Activated CD4-positive, alpha-beta T cell treated with anti-CD3 and anti-CD28 coated beads, Interleukin-2, Interleukin-4, amounts not matched to agents 100 ng/mL and 50 ng/mL, durations not matched to agents 16 hours and 8 hours (primary cell): ENCODE data around the gene TMEM214.

Experiments
- DNase-seq: peaks from one replicate; pipeline ENCODE4 v3.0.0-alpha.2; 2020; ENCODE audit warnings: low spot score

The TMEM214 gene

DNA sequence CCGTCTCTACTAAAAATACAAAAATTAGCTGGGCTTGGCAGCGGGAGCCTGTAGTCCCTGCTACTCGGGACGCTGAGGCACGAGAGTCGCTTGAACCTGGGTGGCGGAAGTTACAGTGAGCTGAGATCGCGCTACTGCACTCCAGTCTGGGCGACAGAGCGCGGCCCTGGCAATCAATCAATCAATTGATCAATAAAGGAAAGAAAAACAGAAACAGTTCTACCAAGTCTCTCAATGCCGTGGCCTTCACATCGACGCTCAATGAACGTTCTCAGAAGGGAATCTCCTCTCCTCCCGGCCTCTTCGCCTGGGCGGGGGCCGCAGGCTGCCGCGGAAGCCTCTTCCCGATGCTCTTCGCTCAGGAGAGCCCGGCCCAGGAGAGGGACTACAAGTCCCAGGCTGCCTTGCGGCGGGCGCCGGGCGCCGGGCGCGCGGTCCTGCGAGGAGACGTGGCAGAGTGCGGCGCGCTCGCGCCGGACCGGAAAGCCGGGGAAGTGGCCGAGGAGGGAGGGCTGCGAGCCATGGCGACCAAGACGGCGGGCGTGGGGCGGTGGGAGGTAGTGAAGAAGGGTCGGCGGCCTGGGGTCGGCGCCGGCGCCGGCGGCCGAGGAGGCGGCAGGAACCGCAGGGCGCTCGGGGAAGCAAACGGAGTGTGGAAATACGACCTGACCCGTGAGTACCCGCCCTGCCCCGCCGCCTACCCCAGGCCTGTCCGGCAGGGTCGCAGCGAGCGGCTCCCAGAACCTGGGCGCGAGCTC lies at the start of gene TMEM214:
Gene TMEM214, plus strand, starts transcription at position 471 of the 758 bp plus-strand sequence. Its CDS starts 51 bp downstream, at position 522.
- peak; percentile 90 for DNase-seq

- no peak for DNase-seq
Observed at GRCh38 chr2:26983746-26984145, 49.0 kb upstream of the TMEM214 start.

GRCh38 chr2:26985807-26986206 lies 47.0 kb upstream of the TMEM214 start:
- DNase-seq: no peak

- DNase-seq: no peak
Observed at GRCh38 chr2:26986576-26986975, 46.2 kb upstream of the TMEM214 start.

DNA sequence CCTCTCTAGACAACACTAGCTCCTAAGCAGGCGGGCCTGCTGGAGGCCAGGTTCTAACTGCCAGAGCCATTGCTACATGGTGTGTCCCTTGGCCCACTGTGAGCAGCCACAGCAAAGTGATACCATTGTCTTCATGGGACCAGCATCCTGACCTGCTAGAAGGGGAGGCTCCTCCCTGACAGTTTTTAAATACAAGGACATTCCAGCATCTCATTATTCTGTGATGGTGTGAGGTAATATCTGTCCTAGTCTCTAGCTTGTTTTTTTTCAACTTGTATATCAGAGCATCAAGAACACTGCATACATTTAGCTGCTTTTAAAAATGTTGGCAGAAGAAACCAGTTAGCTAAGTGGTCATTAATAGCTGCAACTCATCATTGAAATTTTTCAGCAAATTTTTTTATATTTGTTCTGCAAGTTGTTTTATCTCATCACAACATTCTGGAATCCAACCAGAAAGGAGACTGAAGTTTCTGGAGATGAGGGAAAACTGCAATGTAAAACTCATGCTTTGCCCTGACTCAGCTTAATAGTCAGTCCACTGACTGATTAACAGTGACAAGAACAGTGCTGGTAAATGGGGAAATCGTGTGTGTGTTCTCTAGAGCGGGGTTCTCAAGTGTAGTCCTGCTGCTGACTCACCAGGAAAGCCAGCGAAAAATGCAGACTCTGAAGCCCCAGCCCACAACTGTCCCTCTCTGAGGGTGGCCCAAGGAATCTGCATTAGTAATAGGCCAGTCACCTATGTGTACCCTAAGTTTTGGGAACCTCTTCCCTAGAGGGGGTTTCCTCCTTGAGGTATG lies 44.5 kb upstream of the TMEM214 start:
- no peak for DNase-seq

DNA sequence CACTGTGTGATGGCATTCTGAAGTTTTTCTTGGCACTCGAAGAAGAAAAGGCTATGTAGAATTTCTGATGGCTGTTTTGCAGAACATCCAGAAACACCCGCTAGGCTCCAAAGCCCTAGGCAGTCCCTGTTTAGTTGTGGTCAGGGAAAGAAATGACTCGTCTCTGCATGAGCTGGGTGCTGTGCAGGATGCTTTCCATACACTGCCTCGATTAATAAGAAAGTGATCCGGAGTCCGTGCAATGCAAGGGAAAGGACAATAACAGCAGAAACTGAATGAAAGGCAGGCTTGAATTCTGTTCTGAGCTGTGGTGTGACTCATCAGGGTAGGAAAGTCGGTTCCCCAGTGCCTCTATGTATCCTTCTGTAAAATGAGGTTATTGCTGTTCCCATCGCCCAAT lies 43.6 kb upstream of the TMEM214 start:
- DNase-seq: no peak

DNA sequence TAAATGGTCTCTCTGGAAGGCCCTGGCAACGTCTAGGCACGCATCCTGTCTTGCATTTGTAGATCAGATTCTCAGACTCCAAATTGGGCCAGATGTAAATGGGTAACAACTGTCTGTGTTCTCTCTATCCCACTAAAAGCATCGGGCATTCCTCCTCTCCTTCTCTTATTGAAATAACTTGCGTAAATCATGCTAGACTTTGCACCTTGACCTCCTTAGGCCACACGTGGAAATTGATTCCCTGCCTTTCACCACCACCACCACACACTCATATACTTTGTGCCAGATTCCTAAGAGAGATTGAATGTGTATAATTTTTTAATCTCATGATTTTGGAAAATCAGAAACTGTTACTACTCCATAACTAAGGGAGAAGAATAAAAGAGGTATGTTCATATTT lies 41.0 kb upstream of the TMEM214 start:
- DNase-seq: no peak

GRCh38 chr2:26993768-26994167 lies 39.0 kb upstream of the TMEM214 start:
- no peak for DNase-seq

- no peak for DNase-seq
Observed at GRCh38 chr2:26994983-26995382, 37.8 kb upstream of the TMEM214 start.

GRCh38 chr2:26997394-26997793 lies 35.4 kb upstream of the TMEM214 start:
- DNase-seq: no peak

DNA sequence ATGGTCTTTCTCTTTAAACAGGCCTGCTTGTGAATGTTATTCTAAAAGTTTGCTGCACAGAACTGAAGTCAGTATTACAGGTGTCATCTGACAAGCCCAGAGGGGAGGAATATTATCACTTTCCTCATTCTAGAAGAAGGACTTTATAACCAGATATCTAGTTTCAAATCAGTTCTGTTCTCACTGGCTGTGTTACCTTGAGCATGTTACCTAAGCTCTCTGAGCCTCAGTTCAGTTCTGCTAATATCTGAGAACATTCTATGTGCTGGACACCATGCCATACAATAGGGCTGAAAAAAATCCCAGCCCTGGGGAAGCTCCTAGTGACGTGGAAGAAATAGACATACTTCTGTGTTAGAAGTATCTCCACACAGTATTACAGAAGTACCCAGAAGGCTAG lies 34.4 kb upstream of the TMEM214 start:
- no peak for DNase-seq

DNA sequence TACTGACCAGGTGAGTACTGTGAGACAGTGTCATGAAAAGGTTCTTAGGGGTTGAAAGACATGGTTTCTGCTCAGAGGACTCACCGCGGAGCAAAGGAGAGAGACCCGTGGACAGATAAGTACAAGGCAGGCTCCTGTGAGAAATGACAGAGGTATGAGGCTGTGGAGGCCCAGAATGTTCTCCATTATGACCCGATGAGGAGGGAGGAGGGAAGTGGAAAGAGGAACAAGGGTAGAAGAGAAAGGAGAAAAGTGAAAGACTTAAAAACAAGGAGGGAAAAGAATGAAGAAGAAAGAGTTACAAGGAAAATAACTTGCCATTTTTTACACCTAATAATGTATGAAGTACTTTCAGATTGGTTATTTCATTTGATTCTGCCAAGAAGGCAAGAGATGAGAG lies 32.5 kb upstream of the TMEM214 start:
- no peak for DNase-seq

GRCh38 chr2:27000995-27001394 lies 31.8 kb upstream of the TMEM214 start:
- DNase-seq: no peak

DNA sequence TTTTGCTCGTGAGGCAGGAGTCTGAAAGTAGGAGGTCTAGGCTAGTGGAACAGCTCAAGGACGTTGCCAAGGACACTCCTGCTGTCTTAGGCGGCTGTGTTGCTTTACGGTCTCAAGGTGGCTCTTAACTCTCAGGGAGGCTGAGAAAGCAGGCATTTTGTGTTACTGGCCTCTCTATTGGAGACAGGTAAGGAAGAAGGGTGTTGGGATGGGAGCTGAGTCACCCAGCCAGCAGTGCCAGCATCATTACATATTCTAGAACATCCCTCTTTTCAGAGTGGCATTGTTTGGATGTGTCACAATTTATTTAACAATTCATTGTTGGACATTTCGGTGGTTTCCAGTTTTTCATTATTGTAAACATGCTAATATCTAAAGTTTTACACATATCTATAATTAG lies 30.8 kb upstream of the TMEM214 start:
- no peak for DNase-seq

- DNase-seq: no peak
Observed at GRCh38 chr2:27003007-27003406, 29.8 kb upstream of the TMEM214 start.

DNA sequence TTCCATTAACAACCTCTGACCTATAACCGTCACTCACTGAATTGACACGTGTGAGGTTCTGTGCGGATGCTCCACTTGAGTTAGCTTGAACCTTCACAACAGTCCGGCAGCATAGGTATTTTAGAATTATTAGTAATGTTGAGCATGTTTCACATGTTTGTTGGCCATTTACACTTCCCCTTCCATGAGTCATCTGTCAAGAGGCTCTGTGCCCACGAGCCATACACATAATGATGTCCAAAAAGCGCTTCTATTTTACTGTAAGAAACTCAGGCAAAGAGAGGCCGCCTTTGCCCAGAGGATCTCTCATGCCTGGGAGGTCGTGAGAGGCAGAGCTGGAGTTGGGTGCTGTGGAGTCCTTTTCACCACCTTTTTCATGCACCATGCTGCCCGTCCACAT lies 28.9 kb upstream of the TMEM214 start:
- DNase-seq: no peak

- no peak for DNase-seq
Observed at GRCh38 chr2:27006602-27007415, 26.0 kb upstream of the TMEM214 start.

- DNase-seq: no peak
Observed at GRCh38 chr2:27007416-27008374, 25.1 kb upstream of the TMEM214 start.

- DNase-seq: no peak
Observed at GRCh38 chr2:27008678-27009077, 24.1 kb upstream of the TMEM214 start.

GRCh38 chr2:27009083-27009482 lies 23.7 kb upstream of the TMEM214 start:
- no peak for DNase-seq

DNA sequence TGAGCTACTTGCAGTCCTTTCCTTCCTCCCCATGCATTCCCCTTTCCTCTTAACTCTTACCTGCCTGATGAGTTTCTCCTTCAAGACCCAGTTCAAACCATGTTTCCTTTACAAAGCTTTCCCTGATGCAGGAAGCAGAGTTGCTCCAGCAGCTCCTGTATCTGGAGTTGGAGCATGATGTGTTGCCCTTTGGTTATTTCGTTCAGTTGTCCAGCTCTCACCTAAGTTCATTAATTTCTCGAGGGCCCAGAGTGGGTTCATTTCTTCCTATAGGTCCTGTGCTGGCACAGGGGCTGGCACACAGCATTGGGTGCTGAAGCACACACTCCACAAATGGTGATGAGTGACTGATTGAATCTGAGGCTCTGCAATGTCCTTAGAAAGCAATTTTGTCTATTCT lies 23.0 kb upstream of the TMEM214 start:
- no peak for DNase-seq
